A673 (cell line): ENCODE results near the gene PCLO. TPM values are rescaled to one million over a fixed set of nuclear protein-coding genes. Genes with fewer than 3 reads are reported as not detected.
A peak's percentile ranks its signal among the peaks of the same experiment; 100 is the strongest.

Experiments
- BruUV-seq: library from RNA; stranded (reverse); fragments of 400-500 nt; replicated peaks from 2 replicates; lab custom pipeline; 2021; lab: Mats Ljungman, UMichigan
- CTCF ChIA-PET: fragments of 300-600 bp; sonication (Branson Sonifier 250); formaldehyde crosslinking; loops from one replicate; lab custom pipeline; 2022; ENCODE audit warnings: antibody characterized with exemption; lab: Charles Lee
- POLR2A ChIA-PET: fragments of 300-600 bp; sonication (Branson Sonifier 250); formaldehyde crosslinking; loops from one replicate; lab custom pipeline; 2022; ENCODE audit warnings: antibody characterized with exemption; ENCODE audit not compliant: low non-redundant PET; lab: Charles Lee
- DNase-seq: peaks from one replicate; pipeline ENCODE4 v3.0.0-alpha.2; 2015; ENCODE audit warnings: low spot score
- H3K27ac ChIP-seq: fragments of 200-600 bp; sonication (generic); 2 replicates; pipeline ENCODE4 v1.5.1; 2016; ENCODE audit warnings: mixed run types, low read depth, mild to moderate bottlenecking, mixed read lengths, antibody characterized with exemption, low read length; ENCODE audit not compliant: poor library complexity, severe bottlenecking
- H3K27me3 ChIP-seq: fragments of 200-600 bp; sonication (generic); replicated peaks from 2 replicates; pipeline ENCODE4 v1.6.1; 2017; ENCODE audit warnings: mixed run types, low read depth, mild to moderate bottlenecking, mixed read lengths, antibody characterized with exemption, low read length; ENCODE audit not compliant: insufficient read depth, poor library complexity
- H3K36me3 ChIP-seq: fragments of 200-600 bp; sonication (generic); 2 replicates; pipeline ENCODE4 v1.6.1; 2016; ENCODE audit warnings: mixed run types, mild to moderate bottlenecking, mixed read lengths, antibody characterized with exemption, low read length; ENCODE audit not compliant: insufficient read depth, poor library complexity, severe bottlenecking
- H3K4me1 ChIP-seq: fragments of 200-600 bp; sonication (generic); 2 replicates; pipeline ENCODE4 v1.6.1; 2017; ENCODE audit warnings: mixed run types, mild to moderate bottlenecking, mixed read lengths, antibody characterized with exemption, low read length; ENCODE audit not compliant: insufficient read depth, poor library complexity, severe bottlenecking
- H3K4me3 ChIP-seq: fragments of 200-600 bp; sonication (generic); 2 replicates; pipeline ENCODE4 v1.5.1; 2016; ENCODE audit warnings: low read depth, mixed run types, mild to moderate bottlenecking, mixed read lengths, low read length; ENCODE audit not compliant: poor library complexity, severe bottlenecking
- H3K9me3 ChIP-seq: fragments of 200-600 bp; sonication (generic); 2 replicates; pipeline ENCODE4 v1.6.1; 2016; ENCODE audit warnings: mixed run types, low read depth, mild to moderate bottlenecking, mixed read lengths, antibody characterized with exemption, low read length; ENCODE audit not compliant: poor library complexity, severe bottlenecking
- CTCF ChIP-seq: fragments of 300-800, 200-600 bp; sonication (generic); conservative IDR thresholded peaks from 2 replicates; pipeline ENCODE4 v1.5.1; 2017; ENCODE audit warnings: low read depth, mild to moderate bottlenecking, antibody characterized with exemption, low read length, moderate library complexity, mixed read lengths
- EZH2 ChIP-seq: fragments of 200-600 bp; sonication (generic); IDR thresholded peaks from 2 replicates; pipeline ENCODE4 v1.6.1; 2017; ENCODE audit warnings: borderline replicate concordance, low read depth, mild to moderate bottlenecking, mixed read lengths, antibody characterized with exemption, low read length; ENCODE audit not compliant: poor library complexity, severe bottlenecking
- intact Hi-C: fragments of 100-400 bp; cut with micrococcal nuclease; formaldehyde crosslinking; loops from one replicate; pipeline ENCODE4 v1.10.0; 2022; ENCODE audit not compliant: unreplicated experiment
- total RNA-seq: library from RNA; stranded (reverse); gene quantifications from 2 replicates; pipeline ENCODE4 v1.2.3, GENCODE V29; 2021

PCLO gene
- total RNA-seq, 1 experiment from 2014 or later: 2.1 TPM

DNA sequence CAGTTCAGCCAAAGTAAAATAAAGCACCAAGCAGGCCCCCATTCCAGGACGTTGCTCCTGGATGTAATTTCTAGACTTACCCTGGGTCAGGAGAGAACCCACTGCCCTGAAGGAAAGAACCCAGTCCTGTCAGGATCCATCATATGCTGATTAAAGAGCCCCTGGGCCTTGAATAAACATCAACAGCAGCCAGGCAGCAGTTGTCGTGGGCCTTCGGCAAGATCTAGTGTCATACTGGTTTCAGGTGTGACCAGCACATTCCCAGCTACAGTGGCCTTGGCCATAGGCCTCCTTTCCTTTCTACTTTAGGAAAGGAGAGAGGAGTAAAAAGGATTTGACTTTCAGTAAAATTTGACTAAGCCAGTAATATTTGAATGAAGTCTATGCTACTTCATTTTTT is 430.0 kb downstream of the PCLO start:
- POLR2A ChIA-PET: no interaction called here
- BruUV-seq: no TSS peak
- Histone ChIP-seq H3K4me1 (no peaks in the 10 kb centered on the region), H3K27me3 (no peaks in the 10 kb centered on the region), H3K4me3 (no peak overlapping the region), H3K9me3 (no peaks in the 10 kb centered on the region), H3K27ac (no peak overlapping the region), H3K36me3 (no peaks in the 10 kb centered on the region)
- no peak for DNase-seq
- CTCF ChIA-PET: no interaction called here
- intact Hi-C loops: no loop called here
- TF ChIP-seq CTCF (no peak), EZH2 (no peak)

GRCh38 chr7:82729172-82730030 is 433.3 kb downstream of the PCLO start:
- POLR2A ChIA-PET: no interaction called here
- BruUV-seq: no TSS peak
- no peaks in the 10 kb centered on the region for H3K4me1 ChIP-seq
- intact Hi-C loops: loop anchor here (1.0 to 10.0 kb wide), 6 partner anchors 337 to 1247 kb away; no protein-coding TSS in a partner anchor
- no peak overlapping the region for H3K27ac ChIP-seq
- CTCF ChIA-PET: interaction anchor here (0.6 kb wide), 1 partner anchor 534 kb away, joined by 4 read pairs; no protein-coding TSS in a partner anchor
- H3K27me3 ChIP-seq: no peaks in the 10 kb centered on the region
- no peaks in the 10 kb centered on the region for H3K9me3 ChIP-seq
- no peak overlapping the region for H3K4me3 ChIP-seq
- no peak for TF ChIP-seq EZH2
- TF ChIP-seq CTCF: peak; percentile 78
- H3K36me3 ChIP-seq: no peaks in the 10 kb centered on the region
- DNase-seq: peak; percentile 66

GRCh38 chr7:82726038-82726800 is 436.5 kb downstream of the PCLO start:
- CTCF ChIA-PET: no interaction called here
- no peak for DNase-seq

More at GRCh38 chr7:82726038-82726800, 436.5 kb downstream of the PCLO start:
- no peak overlapping the region for H3K27ac ChIP-seq
- H3K4me1 ChIP-seq: no peaks in the 10 kb centered on the region
- POLR2A ChIA-PET: no interaction called here
- no peaks in the 10 kb centered on the region for H3K9me3 ChIP-seq
- H3K27me3 ChIP-seq: no peaks in the 10 kb centered on the region
- TF ChIP-seq EZH2: no peak
- TF ChIP-seq CTCF: no peak
- H3K36me3 ChIP-seq: no peaks in the 10 kb centered on the region
- BruUV-seq: no TSS peak
- H3K4me3 ChIP-seq: no peak overlapping the region
- intact Hi-C loops: loop anchor here (2.0 to 10.0 kb wide), 5 partner anchors 121 to 1244 kb away; no protein-coding TSS in a partner anchor
